Bronchial epithelial cell (primary cell): ENCODE measurements around the gene TMEM80. TPM values are rescaled to one million over a fixed set of nuclear protein-coding genes. Genes with fewer than 3 reads are reported as not detected.

Experiments used
- DNase-seq: peaks from one replicate; pipeline ENCODE4 v3.0.0-alpha.2; 2010; ENCODE audit warnings: low read depth
- FAIRE-seq: peaks from 2 replicates; lab custom pipeline; 2011; peaks lifted over from hg19 to GRCh38; lab: Jason Lieb, UNC
- H3K27me3 ChIP-seq: 2 replicates; pipeline ENCODE4 v1.5.1; 2011; ENCODE audit warnings: low read length; ENCODE audit not compliant: control insufficient read depth, insufficient read depth
- H3K36me3 ChIP-seq: 2 replicates; pipeline ENCODE4 v1.5.1; 2011; ENCODE audit warnings: low read length; ENCODE audit not compliant: control insufficient read depth, insufficient read depth
- H3K4me3 ChIP-seq: 2 replicates; pipeline ENCODE4 v1.5.1; 2011; ENCODE audit warnings: mild to moderate bottlenecking, low read depth, low read length, control low read depth
- total RNA-seq: library from RNA; depleted of rRNA; stranded (reverse); fragments of >200 nt; gene quantifications from 2 replicates; pipeline ENCODE4 v1.2.1, GENCODE V29; 2014
- TF ChIP-seq, protein P1 (sequence below): IDR thresholded peaks from 2 replicates; pipeline ENCODE4 v1.5.1; 2011; ENCODE audit warnings: mild to moderate bottlenecking, moderate library complexity, low read length, control low read depth, inconsistent platforms; ENCODE audit not compliant: insufficient read depth, severe bottlenecking

Gene TMEM80
- total RNA-seq, 1 donor from 2014 or later: 9.0 TPM

DNA sequence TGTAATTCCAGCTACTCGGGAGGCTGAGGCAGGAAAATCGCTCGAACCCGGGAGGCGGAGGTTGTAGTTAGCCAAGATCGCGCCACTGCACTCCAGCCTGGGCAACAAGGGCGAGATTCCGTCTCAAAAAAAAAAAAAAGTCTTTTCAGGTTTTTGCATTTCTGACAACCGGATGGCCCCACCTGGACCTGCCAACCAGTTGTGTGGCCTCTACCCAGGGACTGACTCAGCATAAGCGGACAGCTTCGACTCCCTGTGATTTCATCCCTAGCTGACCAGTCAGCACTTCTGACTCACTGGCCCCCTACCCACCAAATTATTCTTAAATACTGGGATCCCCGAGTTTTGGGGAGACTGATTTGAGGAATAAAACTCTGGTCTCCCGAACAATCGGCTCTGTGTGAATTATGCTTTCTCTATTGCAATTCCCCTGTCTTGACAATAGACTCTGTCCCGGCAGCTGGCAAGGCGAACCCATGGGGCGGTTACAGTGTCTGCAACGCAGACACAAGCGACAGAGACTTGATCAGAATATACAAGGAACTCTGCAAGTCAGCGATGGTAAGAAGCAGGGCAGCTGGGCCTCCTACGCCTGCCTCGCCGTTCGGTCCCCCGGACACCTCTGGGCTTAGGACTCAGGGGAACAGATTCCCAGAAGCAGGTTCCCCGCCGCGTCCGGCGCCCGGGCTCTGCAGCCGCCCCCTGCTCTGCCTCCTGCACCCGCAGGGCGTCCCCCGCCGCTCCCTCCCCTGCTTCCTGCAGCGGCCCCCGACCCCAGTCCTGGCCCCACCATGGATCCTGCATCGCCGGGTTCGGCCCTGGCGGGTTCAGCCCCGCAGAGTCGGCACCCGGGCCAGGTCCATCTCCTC is 50.9 kb downstream of the TMEM80 start:
- Histone ChIP-seq H3K27me3 (no peaks in the 10 kb centered on the region), H3K36me3 (peaks cover 2% of the 10 kb centered on the region), H3K4me3 (peak overlapping the region; percentile 98)
- DNase-seq (peak; percentile 28), FAIRE-seq (no peak)
- TF ChIP-seq, protein P1, sequence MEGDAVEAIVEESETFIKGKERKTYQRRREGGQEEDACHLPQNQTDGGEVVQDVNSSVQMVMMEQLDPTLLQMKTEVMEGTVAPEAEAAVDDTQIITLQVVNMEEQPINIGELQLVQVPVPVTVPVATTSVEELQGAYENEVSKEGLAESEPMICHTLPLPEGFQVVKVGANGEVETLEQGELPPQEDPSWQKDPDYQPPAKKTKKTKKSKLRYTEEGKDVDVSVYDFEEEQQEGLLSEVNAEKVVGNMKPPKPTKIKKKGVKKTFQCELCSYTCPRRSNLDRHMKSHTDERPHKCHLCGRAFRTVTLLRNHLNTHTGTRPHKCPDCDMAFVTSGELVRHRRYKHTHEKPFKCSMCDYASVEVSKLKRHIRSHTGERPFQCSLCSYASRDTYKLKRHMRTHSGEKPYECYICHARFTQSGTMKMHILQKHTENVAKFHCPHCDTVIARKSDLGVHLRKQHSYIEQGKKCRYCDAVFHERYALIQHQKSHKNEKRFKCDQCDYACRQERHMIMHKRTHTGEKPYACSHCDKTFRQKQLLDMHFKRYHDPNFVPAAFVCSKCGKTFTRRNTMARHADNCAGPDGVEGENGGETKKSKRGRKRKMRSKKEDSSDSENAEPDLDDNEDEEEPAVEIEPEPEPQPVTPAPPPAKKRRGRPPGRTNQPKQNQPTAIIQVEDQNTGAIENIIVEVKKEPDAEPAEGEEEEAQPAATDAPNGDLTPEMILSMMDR: no peak

DNA sequence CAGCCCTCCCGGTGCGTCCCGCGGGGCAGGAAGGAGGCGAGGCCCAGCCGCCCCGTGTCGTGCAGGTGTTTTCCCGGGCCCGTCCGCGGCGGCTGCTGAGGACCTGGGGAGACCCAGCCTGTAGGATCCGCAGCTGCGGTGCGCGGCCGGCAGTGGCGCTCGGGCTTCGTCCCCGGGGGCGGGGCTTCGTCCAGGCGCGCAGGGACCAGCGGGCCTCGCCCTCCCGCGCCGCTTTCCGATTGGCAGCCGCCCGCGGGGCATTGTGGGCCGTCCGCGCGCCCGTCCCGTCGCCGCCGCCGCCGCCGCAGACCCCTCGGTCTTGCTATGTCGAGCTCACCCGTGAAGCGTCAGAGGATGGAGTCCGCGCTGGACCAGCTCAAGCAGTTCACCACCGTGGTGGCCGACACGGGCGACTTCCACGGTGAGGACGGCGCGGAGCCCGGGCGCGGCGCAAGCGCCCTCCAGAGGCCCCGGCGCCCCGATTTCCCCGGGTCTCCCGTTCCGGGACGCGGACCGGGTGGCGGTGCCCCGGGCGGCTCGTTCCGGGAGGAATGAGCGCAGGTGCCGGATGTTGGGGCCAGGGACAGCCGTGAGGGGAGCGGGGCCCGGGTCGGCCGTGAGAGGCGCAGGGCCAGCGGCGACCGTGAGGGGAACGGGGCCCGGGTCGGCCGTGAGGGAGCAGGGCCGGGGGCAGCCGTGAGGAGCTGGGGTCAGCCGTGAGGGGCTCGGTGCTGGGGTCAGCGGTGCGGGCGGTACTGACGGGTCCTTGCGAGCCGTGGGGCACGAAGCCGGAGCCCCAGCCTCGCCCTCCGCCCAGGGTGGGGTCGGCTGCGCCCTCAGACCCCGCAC is 51.8 kb downstream of the TMEM80 start, which contains the start of gene TALDO1:
TSS of gene TALDO1 (plus strand) at position 307 of the 849 bp plus-strand sequence. CDS start at position 325, 18 bp downstream.
- TF ChIP-seq, protein P1: peak; percentile 34
- FAIRE-seq (no peak), DNase-seq (peak; percentile 64)
- Histone ChIP-seq H3K27me3 (no peaks in the 10 kb centered on the region), H3K36me3 (peaks cover 2% of the 10 kb centered on the region), H3K4me3 (peak within 1 kb of the TSS; percentile 98)

DNA sequence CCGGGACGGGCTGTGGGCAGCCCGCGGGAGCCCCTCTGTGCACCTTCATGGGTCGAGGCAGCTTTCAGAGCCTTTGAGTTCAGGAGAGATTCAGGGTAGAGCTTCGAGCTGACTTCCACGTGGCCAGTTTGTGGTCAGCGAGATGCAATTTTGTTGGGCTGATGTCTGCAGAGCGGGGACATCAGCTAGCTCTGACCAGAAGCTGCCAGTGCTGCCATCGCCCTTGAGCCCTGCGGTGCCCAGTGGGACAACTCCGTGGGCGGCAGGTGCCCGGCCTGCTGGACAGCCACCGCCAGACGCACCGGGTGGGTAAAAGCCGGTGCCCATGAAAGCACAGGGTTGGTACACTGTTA is 52.4 kb downstream of the TMEM80 start:
- DNase-seq: no peak
- peak overlapping the region; percentile 98 for H3K4me3 ChIP-seq
- H3K27me3 ChIP-seq: no peaks in the 10 kb centered on the region
- TF ChIP-seq, protein P1: no peak
- peaks cover 2% of the 10 kb centered on the region for H3K36me3 ChIP-seq
- FAIRE-seq: no peak

DNA sequence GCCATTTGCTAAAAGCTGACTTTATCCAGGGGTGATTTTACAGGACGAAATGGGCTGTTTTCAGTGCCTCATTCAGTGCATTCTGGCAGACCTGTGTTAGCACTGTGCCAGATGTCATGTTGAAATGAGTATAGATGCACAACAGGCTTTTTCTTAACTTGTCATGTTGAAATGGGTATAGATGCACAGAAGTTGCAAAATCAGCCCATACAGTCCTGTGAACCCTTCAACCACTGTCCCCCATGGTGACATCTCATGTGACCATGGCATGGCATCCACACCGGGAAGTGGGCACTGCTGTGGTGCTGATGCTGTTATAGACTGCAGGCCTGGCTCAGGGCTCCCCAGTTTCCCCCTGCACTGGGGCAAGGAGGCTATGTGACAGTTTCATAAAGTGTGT is 54.1 kb downstream of the TMEM80 start:
- no peaks in the 10 kb centered on the region for H3K27me3 ChIP-seq
- DNase-seq (no peak), FAIRE-seq (no peak)
- no peak overlapping the region for H3K4me3 ChIP-seq
- TF ChIP-seq, protein P1: no peak
- H3K36me3 ChIP-seq: peaks cover 2% of the 10 kb centered on the region

Other genes with a start within 250 kb of the TMEM80 start
- gene PTDSS2, start 245.5 kb upstream of the TMEM80 start, total RNA-seq: 26.3 and 29.4 TPM in 2 replicates
- 361 and 427 TPM in 2 replicates for gene RNH1, start 188.6 kb upstream of the TMEM80 start, total RNA-seq
- gene HRAS, start 160.2 kb upstream of the TMEM80 start, total RNA-seq: 150 and 199 TPM in 2 replicates
- gene LRRC56, start 158.3 kb upstream of the TMEM80 start, total RNA-seq: 0.26 and 0.38 TPM in 2 replicates
- 0.90 and 1.1 TPM in 2 replicates for gene LMNTD2, start 135.1 kb upstream of the TMEM80 start, total RNA-seq
- gene RASSF7, start 134.8 kb upstream of the TMEM80 start, total RNA-seq: 44.4 and 45.5 TPM in 2 replicates
- gene PHRF1, start 119.3 kb upstream of the TMEM80 start, total RNA-seq: 21.1 and 26.1 TPM in 2 replicates
- 15.3 and 18.2 TPM in 2 replicates for gene IRF7, start 79.9 kb upstream of the TMEM80 start, total RNA-seq
- not detected in 2 replicates for gene CDHR5, start 70.9 kb upstream of the TMEM80 start, total RNA-seq
- not detected in 2 replicates for gene SCT, start 68.6 kb upstream of the TMEM80 start, total RNA-seq
- 0.13 TPM in 1 of 2 replicates, not detected in the other for gene DRD4, start 58.5 kb upstream of the TMEM80 start, total RNA-seq
- gene DEAF1, start 594 bp upstream of the TMEM80 start, total RNA-seq: 23.4 and 26.9 TPM in 2 replicates
- 105 and 169 TPM in 2 replicates for gene EPS8L2, start 10.4 kb downstream of the TMEM80 start, total RNA-seq
- 251 and 253 TPM in 2 replicates for gene TALDO1, start 51.6 kb downstream of the TMEM80 start, total RNA-seq
- gene GATD1, start 81.7 kb downstream of the TMEM80 start, total RNA-seq: 17.9 and 18.7 TPM in 2 replicates
- not detected in 2 replicates for gene CEND1, start 94.3 kb downstream of the TMEM80 start, total RNA-seq
- gene SLC25A22, start 102.5 kb downstream of the TMEM80 start, total RNA-seq: 4.4 and 5.3 TPM in 2 replicates
- 4.4 and 5.0 TPM in 2 replicates for gene PIDD1, start 109.4 kb downstream of the TMEM80 start, total RNA-seq
- gene RPLP2, start 114.2 kb downstream of the TMEM80 start, total RNA-seq: 211 and 353 TPM in 2 replicates
- 9.0 and 15.6 TPM in 2 replicates for gene PNPLA2, start 123.1 kb downstream of the TMEM80 start, total RNA-seq
- 0.51 and 0.53 TPM in 2 replicates for gene CRACR2B, start 132.1 kb downstream of the TMEM80 start, total RNA-seq
- 321 and 324 TPM in 2 replicates for gene CD151, start 137.1 kb downstream of the TMEM80 start, total RNA-seq
- 8.7 and 51.6 TPM in 2 replicates for gene POLR2L, start 146.7 kb downstream of the TMEM80 start, total RNA-seq
- 50.8 and 71.6 TPM in 2 replicates for gene TSPAN4, start 147.0 kb downstream of the TMEM80 start, total RNA-seq
- gene CHID1, start 215.0 kb downstream of the TMEM80 start, total RNA-seq: 34.1 and 42.6 TPM in 2 replicates
- 9.5 and 17.8 TPM in 2 replicates for gene AP2A2, start 230.1 kb downstream of the TMEM80 start, total RNA-seq